ENCODE data around the gene UROS. TPM values are rescaled to one million over a fixed set of nuclear protein-coding genes. Genes with fewer than 3 reads are reported as not detected.

The UROS gene
- polyA plus RNA-seq, 1 experiment, result 56.6 TPM

- no peak for TF ChIP-seq CTCF (IDR thresholded peaks at IDR 0.05; ENCODE audit: insufficient read depth, low read depth, low read length)
- no peak for DNase-seq (ENCODE audit: low read depth)
Observed at GRCh38 chr10:125843603-125844329, 20.7 kb upstream of the UROS start.

DNA sequence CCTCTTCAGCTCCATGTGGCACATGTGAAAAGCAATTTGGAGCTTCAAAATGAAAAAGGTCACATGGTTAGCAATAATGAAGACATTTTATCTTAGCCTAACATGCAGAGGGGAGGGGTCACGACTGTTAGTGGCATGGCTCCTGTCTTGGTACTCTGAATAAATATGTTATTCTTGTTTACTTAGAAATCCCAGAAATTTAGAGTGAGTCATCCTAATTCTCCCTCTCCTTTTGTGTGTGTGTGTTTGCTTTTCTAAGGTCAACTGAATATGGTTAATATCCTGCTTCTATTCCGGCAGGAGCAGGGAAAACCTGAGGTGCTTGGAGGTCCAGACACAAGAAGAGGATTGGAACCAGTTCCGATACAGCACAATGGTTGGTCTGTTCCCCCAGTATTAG, 17.9 kb upstream of the UROS start:
- Histone ChIP-seq H3K4me3 (ENCODE audit: low read depth, low read length) (no peak overlapping the region), H3K36me3 (ENCODE audit: control insufficient read depth, insufficient read depth, low read length) (peaks cover 25% of the 10 kb centered on the region), H3K27me3 (ENCODE audit: control insufficient read depth, insufficient read depth, low read length) (no peaks in the 10 kb centered on the region)
- DNase-seq (ENCODE audit: low read depth), result no peak
- POLR2A ChIA-PET, result no interaction called here
- TF ChIP-seq CTCF (IDR thresholded peaks at IDR 0.05; ENCODE audit: insufficient read depth, low read depth, low read length), result no peak
- CTCF ChIA-PET, result no interaction called here

More at GRCh38 chr10:125843603-125844329, 20.7 kb upstream of the UROS start:
- Histone ChIP-seq H3K4me3 (ENCODE audit: low read depth, low read length) (no peak overlapping the region), H3K27me3 (ENCODE audit: control insufficient read depth, insufficient read depth, low read length) (no peaks in the 10 kb centered on the region), H3K36me3 (ENCODE audit: control insufficient read depth, insufficient read depth, low read length) (peaks cover 20% of the 10 kb centered on the region)
- ChIA-PET POLR2A (no interaction called here), CTCF (interaction anchor here (0.9 kb wide), 1 partner anchor 22 kb away, joined by 3 read pairs; no protein-coding TSS in a partner anchor)

- ChIA-PET POLR2A (no interaction called here), CTCF (no interaction called here)
- Histone ChIP-seq H3K27me3 (ENCODE audit: control insufficient read depth, insufficient read depth, low read length) (no peaks in the 10 kb centered on the region), H3K36me3 (ENCODE audit: control insufficient read depth, insufficient read depth, low read length) (peaks cover 20% of the 10 kb centered on the region), H3K4me3 (ENCODE audit: low read depth, low read length) (no peak overlapping the region)
- no peak for DNase-seq (ENCODE audit: low read depth)
- TF ChIP-seq CTCF (IDR thresholded peaks at IDR 0.05; ENCODE audit: insufficient read depth, low read depth, low read length), result no peak
Observed at GRCh38 chr10:125840406-125840805, 17.3 kb upstream of the UROS start.

DNA sequence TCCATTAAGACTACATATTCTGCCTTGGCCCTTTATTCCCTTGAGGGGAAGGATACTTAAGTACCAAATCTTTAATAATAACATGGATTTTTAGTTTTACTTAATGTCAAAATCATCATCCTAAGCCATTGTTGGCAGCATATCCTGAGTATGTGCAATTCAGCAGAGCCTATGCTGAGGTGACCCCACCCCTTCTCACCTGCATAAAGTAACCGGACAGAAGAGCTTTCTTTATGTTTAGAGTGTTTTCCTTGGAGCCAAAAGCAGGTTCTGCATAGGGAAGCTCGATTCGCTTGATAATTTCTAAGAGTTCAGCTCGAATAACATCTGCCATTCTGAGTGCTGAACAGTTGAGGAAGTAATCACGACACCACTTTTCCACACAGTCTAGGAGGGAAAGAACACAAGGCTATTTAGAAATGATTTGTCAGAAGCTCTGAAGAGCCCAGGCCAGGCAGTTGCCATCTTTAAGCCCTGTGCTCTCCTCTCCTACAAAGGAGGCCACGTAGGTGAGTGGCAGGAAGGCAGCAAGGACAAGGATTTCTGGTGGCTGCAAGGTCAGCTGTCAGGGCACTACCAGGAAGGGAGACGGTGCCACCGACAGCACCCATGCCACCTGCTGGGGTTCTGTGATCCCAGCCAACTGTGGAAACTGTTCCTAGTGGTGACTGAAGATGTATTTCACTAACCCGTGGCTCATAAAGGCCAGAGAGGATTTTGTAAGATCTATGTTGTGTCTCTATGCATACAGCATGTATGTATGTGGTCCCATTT, 15.9 kb upstream of the UROS start:
- Histone ChIP-seq H3K27me3 (ENCODE audit: control insufficient read depth, insufficient read depth, low read length) (no peaks in the 10 kb centered on the region), H3K4me3 (ENCODE audit: low read depth, low read length) (no peak overlapping the region), H3K36me3 (ENCODE audit: control insufficient read depth, insufficient read depth, low read length) (peaks cover 24% of the 10 kb centered on the region)
- ChIA-PET POLR2A (no interaction called here), CTCF (interaction anchor here (1.0 kb wide), 1 partner anchor 18 kb away, joined by 3 read pairs; no protein-coding TSS in a partner anchor)
- DNase-seq (ENCODE audit: low read depth), result no peak
- no peak for TF ChIP-seq CTCF (IDR thresholded peaks at IDR 0.05; ENCODE audit: insufficient read depth, low read depth, low read length)

- no peaks in the 10 kb centered on the region for H3K27me3 ChIP-seq (ENCODE audit: control insufficient read depth, insufficient read depth, low read length)
- DNase-seq (ENCODE audit: low read depth), result no peak
- peaks cover 27% of the 10 kb centered on the region for H3K36me3 ChIP-seq (ENCODE audit: control insufficient read depth, insufficient read depth, low read length)
- no peak overlapping the region for H3K4me3 ChIP-seq (ENCODE audit: low read depth, low read length)
- TF ChIP-seq CTCF (IDR thresholded peaks at IDR 0.05; ENCODE audit: insufficient read depth, low read depth, low read length), result no peak
- ChIA-PET POLR2A (no interaction called here), CTCF (no interaction called here)
Observed at GRCh38 chr10:125836746-125837145, 13.7 kb upstream of the UROS start.

All from BJ (cell line).